GM18519 (cell line): ENCODE data around the gene HTR3C.
A peak's percentile ranks its signal among the peaks of the same experiment; 100 is the strongest.
"Not testable (repeated sequence)": the region's sequence is repeated elsewhere in the genome, so short reads cannot be mapped to it uniquely, and the experiment has no call there.

ENCODE experiments used
- ATAC-seq: cut with Tn5 transposase; IDR thresholded peaks from one replicate; pipeline ENCODE4 v1.9.1; 2021; ENCODE audit warnings: mild to moderate bottlenecking, moderate library complexity; ENCODE audit not compliant: unreplicated experiment, low FRiP score

The HTR3C gene, protein sequence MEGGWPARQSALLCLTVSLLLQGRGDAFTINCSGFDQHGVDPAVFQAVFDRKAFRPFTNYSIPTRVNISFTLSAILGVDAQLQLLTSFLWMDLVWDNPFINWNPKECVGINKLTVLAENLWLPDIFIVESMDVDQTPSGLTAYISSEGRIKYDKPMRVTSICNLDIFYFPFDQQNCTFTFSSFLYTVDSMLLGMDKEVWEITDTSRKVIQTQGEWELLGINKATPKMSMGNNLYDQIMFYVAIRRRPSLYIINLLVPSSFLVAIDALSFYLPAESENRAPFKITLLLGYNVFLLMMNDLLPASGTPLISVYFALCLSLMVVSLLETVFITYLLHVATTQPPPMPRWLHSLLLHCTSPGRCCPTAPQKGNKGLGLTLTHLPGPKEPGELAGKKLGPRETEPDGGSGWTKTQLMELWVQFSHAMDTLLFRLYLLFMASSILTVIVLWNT

DNA sequence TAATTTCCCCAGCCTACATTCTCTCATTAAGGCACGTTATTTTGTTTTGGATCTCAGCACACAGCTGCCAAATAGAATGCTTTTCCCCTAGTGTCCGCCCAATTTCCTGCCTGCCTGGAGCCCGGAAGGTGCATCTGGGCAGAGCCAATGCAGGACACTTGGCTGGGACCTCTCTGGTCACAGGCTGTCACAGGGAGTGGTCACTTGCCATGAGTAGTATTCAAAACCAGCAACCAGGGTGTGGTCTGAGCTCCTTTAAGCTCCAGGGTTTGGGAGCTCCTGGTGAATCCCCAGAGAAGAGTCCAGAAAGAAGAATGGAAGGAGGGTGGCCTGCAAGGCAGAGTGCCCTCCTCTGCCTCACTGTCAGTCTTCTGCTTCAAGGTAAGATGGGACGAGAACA is at the start of gene HTR3C:
TSS of gene HTR3C (plus strand) at position 281 of the 400 bp plus-strand sequence. CDS start at position 315, 34 bp downstream.
- ATAC-seq = no peak

DNA sequence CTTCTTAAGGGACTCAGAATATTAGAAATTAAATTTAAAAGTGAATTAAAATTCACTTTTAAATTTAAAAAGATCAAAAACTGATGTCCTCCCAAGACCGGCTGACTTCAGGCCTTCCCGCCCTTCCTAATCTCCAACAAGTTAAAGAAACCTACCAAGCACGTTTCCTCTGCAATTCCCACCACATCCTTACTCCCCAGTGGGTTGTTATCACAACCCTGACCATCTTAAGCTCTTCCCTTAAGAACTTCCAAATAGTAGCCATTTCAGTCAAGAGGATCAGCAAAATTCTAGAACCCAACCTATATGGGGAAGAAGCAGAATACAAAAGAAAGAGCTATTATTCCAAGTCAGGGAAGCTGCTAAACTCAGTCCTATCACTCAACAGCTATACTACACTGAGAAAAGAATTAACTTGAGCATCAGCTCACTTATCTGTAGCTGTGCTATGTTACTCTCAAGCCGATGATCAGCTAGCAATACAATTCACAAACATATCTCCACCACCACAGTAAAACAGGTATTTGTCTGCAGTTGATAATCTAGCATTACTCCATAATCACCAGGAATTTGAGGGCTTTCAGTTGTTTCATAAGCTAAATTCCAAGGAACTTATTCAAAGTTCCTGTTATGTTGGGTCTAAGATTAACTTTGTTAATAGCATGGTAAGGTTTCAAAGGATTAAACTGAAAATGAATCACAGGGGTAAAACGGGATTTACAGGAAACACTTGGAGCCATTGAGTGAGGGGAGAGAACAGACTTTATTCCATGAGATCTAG is 49.5 kb upstream of the HTR3C start:
- ATAC-seq = no peak

DNA sequence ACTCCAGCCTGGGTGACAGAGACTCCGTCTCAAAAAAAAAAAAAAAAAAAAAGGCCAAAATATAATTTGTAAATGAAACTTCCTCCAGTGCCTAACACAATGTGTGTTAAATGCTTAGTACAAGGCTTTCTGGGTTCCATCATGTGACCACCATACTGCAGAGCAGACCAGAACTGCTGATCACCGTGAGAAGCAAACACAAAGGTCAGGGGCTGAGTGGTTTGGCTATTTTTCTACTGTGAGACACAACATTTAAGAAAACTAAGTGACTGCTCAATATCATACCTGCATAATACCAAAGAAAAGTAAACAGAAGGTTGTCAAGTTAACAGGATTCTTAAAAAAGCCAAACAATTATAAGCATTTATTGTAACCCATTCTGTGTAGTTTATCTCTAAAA is 48.4 kb upstream of the HTR3C start:
- ATAC-seq = no peak

DNA sequence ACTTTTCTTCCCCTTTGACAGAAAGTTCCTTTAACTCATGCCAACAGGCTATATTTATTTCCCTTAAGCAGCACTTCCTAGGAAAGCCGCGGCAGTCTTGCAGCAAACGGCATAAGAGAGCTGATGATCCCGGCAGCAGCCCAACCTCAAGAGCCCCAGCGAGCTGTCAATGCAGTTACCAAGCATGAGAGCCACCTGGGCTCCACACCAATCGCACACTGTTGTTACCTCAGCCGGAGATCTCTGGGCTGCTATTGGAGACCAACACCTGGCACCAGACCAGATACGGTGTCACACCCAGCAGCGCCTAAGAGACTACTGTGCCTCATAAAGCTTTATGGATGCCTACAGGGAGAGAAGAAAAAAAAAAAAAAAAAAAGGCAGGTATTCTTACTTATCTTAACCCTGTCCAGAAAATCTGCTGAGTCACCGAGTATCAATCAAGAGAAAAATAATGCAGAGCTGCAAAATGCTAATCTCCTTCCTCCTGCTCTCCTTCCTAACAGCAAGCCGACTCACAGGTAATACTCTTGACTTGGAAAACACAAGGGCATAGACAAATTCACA is 46.8 kb upstream of the HTR3C start:
- no peak for ATAC-seq

DNA sequence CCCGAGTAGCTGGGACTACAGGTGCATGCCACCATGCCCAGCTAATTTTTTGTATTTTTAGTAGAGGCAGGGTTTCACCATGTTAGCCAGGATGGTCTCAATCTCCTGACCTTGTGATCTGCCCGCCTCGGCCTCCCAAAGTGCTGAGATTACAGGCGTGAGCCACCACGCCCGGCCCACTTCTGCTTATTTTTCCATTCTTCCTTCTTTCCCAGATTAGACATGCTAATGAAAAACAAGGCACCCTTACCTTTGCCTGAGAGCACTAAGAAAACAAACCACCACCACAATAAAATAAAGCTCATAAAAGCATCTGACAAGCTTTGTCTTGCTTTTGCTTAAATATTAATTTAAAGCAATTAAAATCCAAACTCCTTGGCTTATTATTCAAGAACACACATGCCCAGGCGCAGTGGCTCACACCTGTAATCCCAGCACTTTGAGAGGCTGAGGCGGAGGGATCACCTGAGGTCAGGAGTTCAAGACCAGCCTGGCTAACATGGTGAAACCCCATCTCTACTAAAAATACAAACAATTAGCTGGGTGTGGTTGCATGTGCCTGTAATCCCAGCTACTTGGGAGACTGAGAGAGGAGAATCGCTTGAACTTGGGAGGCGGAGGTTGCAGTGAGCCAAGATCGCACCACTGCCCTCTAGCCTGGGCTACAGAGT is 45.6 kb upstream of the HTR3C start:
- ATAC-seq = not testable (repeated sequence)

DNA sequence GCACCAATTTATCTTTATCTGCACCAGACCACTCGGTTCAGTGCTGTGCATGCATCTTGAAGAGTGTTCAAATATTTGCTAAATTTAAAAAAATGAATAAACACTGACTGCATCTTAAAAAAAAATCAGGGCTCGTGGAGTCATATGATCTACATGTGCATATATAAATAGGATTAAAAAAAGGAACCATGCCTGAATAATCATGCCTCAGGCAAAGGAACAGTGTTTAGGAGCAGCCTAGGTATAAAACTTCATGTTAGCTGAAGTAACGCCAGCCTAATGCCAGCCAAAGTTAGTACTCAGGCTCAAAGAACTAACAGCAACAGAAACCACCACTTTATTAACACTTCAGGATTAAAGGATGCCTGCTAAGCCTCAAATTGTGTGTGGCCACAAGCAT is 44.7 kb upstream of the HTR3C start:
- no peak for ATAC-seq

DNA sequence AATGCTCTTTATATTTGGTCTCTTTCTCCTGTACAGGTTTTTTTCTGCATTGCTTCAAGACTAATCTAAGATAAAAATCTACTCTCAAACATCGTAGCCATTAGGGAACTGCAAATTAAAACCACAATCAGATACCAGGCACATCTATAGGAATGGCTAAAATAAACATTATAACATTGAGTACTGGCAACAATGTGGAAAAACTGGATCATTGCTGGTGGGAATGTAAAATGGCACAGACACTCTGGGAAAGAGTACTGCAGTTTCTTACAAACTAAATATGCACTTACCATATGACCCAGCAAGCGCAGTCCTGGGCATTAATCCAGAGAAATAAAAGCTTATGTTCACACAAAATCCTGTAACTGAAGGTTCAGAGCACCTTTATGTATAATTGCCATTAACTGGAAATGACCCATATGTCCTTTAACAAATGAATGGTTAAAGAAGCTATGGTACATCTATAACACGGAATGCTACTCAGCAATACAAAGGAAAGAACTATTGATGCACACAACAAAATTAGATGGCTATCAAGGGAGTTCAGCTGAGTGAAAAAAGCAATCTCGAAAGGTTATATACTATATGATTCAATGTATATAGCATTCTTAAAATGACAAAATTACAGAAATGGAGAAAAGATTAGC is 41.5 kb upstream of the HTR3C start:
- ATAC-seq = no peak

DNA sequence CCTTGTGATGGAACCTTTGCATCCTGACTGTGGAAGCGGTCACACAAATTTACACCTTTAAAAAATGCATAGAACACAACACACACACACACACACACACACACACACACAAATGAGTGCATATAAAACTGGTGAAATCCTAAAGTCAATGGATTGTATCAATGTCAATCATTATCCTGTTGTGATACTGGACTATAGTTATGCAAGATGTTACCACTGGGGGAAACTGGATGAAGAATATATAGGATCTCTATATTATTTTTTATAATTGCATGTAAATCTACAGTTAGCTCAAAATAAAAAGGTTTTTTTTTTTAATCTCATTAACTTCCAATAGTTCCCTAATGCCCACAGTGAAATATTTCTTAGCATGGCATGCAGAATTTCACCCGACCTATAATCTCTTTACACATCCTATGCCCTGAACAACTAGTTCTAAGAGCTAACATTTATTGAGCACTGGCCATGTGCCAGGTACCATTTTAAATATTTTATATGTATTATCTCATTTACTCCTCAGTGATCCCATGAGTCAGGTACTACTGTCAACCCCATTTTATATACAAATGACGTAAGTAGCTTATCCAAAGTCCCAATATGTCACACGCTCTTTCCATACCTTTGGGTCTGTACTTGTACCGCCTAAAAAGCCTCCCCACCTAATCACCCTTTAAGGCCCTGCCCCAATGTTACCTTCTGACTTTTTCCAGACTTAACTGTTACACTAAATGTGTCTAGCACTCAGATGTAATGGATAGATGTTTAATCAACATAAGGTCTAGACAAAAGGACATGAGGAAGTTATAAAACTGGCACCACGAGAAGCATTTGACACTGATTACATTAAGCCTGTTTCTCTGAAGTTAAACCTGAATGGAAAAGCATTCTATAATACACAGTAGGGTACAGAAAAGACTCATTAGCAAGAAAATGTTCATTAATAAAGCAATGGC is 40.6 kb upstream of the HTR3C start:
- ATAC-seq = no peak

DNA sequence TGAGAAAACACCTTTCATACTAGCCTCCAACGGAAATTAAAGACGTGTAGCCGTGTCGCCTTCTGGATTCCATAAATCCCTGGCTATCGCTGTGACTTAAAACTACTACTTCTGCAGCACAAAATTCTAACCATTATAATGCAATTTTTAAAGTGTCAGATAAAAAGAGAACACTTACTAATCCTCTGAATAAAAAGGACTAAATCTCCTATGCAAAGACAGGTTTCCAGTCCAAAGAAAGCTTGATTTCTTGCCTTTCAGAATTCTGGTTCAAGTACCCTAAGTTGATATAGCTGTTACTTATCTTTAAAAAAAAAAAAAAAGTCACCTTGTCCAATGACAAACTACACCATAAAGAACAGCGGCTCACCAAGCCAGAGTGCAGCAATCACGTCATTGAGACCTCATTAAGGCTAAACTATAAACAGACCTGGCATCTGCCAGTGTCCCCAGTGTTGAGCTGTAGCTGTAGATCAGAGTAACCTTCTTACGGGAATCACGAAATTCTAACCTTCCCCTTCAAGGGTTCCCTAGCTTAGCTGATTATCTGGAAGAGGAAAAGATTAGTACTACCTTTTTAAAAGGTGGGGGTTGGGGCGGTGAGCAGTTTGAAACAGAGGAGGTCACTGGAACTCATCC is 37.3 kb upstream of the HTR3C start:
- ATAC-seq = no peak

DNA sequence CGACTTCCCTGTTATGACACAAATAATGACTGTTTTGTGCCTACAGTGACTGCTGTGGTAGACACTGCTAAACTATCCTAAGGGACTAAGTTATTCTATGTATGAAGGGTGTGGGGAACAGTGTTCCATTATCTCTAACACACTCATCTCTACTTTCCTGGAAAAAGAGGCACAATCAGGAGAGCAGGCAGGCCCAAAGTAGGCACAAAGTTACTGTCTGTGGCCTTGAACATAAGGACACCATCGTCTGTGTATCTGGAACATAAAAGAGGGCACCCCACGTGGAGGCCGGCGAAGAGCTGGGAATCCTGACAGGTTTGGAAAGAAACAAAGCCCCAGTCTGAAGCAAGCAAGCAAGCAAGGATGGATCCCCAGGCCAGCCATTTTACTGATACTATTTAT is 36.7 kb upstream of the HTR3C start:
- no peak for ATAC-seq

DNA sequence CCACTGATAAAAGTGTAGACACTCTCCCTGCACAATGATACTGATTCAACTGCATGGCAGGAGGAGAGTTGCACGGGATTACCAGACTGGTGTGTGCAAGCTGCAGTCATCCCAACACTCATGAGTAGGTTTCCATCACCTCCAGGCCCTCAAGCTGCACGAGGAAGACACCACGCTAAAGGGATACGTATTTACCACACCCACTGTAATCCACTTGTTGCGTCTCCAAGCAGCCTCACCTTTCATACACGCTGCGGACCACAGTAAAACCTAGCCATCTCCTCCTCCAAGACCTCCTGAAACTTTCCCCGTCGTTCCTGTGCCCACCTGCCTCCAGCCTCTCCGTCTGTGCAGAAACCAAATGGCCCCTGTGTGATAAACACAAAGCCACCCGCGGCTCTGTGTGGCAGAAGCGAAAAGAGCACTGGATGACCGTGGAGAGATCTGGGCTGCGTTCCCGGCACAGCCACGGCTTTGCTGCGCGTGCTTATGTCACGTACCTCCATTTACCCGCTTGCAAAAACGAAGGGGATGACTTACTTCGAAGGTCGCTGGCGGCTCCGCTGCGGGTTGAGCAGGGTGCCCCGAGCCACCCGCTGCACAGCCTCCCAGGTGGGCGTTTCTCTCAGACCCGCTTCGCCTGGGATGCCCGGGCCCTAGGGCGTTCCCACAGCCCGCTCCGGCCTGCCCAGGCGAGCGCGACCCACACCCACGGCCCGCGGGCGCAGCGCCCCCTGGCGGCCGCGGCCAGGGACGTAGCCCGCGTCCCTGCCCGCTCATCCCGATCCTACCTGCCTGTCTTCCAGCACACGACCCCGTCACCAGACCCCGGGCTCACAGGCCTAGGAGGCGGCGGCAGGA is 35.8 kb upstream of the HTR3C start:
- peak; percentile 42 for ATAC-seq

DNA sequence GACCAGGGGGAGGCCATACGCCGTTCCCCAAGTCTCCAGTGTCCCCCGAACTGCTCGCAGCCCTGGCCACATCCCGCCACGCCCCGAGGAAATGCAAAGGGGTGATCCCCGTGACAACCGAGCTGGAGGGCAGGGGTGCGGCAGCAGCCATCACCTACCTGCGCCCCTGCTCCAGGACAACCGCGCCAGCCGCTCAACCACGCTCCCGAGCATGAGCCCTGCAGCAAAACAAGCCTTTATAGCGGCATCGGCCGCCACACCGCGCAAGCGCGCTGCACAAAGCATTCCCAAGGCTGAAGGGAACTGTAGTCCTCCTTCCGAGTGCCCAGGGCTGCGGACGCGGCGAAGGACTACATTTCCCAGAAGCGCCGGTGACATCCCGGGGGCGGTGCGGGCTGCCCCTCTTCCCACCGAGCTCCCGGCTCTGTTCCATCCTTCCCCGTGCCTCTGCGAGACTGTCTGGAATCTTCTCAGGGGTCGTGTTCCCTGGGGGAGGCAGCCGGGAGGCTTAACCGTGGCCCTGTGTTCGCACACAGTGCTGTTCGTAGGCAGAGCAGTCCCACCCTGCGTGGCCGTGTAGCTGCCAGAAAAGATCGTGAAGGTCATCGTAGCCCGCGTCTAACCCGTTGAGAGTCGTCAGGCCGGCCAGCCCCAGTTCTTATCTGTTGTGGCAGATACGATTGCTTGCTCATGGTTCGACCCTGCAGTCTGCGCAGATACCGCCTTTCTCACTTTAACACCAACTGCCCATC is 35.0 kb upstream of the HTR3C start, which contains the start of gene ABCC5:
TSS of gene ABCC5 (minus strand) at position 213 of the 752 bp plus-strand sequence. CDS start 3,492 bp downstream, outside the sequence.
- peak; percentile 86 for ATAC-seq

DNA sequence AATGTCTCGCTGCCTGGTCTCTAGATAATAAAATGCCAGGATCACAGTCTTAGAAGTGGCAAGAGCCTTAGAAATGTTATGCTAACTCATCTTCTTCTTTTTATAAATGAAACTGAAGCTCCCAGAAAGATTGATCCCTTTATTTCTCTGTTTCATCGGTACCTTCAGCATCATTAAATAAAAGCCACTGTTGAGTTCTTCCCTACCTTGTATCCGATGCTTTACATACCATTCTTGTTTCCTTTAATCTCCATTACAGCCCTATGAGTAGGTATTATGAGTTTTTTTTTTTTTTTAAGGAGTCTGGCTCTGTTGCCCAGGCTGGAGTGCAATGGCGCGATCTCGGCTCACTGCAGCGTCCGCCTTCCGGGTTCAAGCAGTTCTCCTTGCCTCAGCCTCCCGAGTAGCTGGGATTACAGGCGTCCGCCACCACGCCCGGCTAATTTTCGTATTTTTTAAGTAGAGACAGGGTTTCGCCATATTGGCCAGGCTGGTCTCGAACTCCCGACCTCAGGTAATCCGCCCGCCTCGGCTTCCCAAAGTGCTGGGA is 34.3 kb upstream of the HTR3C start:
- no peak for ATAC-seq

DNA sequence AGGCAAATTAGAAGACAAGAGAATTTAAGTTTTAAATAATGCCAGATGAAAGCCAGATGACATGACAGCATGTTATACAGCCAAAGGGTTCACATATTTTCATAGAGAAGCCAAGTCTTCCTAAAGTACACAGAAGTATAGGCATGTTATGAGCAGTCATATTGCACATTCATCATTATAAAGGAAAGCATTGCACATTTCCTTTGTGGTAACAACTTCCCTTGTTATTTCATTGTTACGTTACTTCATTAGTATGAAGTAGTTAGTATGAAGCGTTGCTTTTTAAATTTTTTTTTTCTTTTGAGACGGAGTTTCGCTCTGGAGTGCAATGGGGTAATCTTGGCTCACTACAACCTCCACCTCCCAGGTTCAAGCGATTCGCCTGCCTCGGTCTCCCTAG is 30.5 kb upstream of the HTR3C start:
- ATAC-seq = no peak

DNA sequence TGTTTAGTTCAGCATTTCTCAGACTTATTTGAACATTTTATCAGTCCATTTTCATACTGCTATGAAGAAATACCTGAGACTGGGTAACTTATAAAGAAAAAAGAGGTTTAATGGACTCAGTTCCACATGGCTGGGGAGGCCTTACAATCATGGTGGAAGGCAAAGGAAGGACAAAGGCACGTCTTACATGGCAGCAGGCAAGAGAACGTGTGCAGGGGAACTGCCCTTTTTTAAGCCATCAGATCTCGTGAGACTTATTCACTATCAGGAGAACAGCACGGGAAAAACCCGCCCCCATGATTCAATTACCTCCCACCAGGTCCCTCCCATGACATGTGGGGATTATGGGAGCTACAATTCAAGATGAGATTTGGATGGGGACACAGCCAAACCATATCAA is 27.6 kb upstream of the HTR3C start:
- ATAC-seq = not testable (repeated sequence)

DNA sequence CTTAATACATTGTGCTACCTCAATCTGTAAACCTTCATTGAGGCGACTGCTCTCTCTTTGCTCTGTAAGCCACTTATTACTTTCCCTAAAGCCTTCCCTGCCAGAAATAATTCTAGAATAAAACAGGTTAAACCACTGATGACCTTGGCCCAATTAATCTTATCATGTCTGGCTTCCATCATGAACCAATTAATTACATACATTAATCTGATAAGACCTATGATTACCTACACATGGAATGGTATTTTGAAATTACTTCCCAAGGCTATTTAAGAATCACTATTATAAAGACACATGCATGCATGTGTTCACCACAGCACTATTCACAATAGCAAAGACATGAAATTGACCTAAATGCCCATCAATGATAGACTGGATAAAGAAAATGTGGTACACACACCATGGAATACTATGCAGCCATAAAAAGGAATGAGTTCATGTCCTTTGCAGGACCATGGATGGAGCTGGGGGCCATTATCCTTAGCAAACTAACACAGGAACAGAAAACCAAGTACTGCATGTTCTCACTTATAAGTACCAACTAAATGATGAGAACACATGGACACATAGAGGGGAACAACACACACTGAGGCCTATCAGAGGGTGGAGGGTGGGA is 24.5 kb upstream of the HTR3C start:
- ATAC-seq = not testable (repeated sequence)
